HepG2 (cell line): Measurements from ENCODE around the gene ADIPOR2. TPM values are rescaled to one million over a fixed set of nuclear protein-coding genes. Genes with fewer than 3 reads are reported as not detected.

Experiments used
- ATAC-seq: fragments of 200-7000 bp; cut with Tn5 transposase; 3 replicates; pipeline ENCODE4 v1.9.1; 2020; ENCODE audit warnings: mild to moderate bottlenecking, moderate library complexity
- BruUV-seq: library from RNA; stranded (reverse); fragments of 400-500 nt; replicated peaks from 2 replicates; lab custom pipeline; 2021; lab: Mats Ljungman, UMichigan
- CTCF ChIA-PET: fragments of 300-600 bp; formaldehyde crosslinking; extraction: SDS; loops from one replicate; lab custom pipeline; 2021; ENCODE audit warnings: low total read pairs, inconsistent platforms, low intra/inter-chr PET ratio; lab: Yijun Ruan, JAX
- POLR2A ChIA-PET: fragments of 350-600 bp; sonication (Branson Sonifier 250); formaldehyde crosslinking; loops from one replicate; lab custom pipeline; 2020; ENCODE audit warnings: antibody characterized with exemption, inconsistent platforms; lab: Yijun Ruan, JAX
- DNase-seq: peaks from one replicate; pipeline ENCODE4 v3.0.0-alpha.2; 2015; ENCODE audit warnings: low spot score
- FAIRE-seq: peaks from 3 replicates; lab custom pipeline; 2011; peaks lifted over from hg19 to GRCh38; lab: Jason Lieb, UNC
- H2AFZ ChIP-seq: one replicate; pipeline ENCODE4 v1.6.1; 2011; ENCODE audit warnings: low read length, inconsistent platforms
- H3K27ac ChIP-seq: fragments of 300-600 bp; 3 replicates; pipeline ENCODE4 v1.8.0; 2011; ENCODE audit warnings: mixed run types, mild to moderate bottlenecking, mixed read lengths, low read length, inconsistent platforms; ENCODE audit not compliant: insufficient read depth; ENCODE audit errors: extremely low read length
- H3K27me3 ChIP-seq, 2 experiments: fragments of 200-600 bp in 1 of 2; 2 replicates in 1 of 2; 3 replicates in 1 of 2; pipeline versions ENCODE4 v1.6.0 to v1.8.0; 2011; ENCODE audit warnings: low read length in 2 of 2, mild to moderate bottlenecking in 2 of 2, moderate library complexity in 2 of 2, inconsistent platforms in 1 of 2; ENCODE audit not compliant: insufficient read depth in 2 of 2, control insufficient read depth in 1 of 2
- H3K36me3 ChIP-seq, 2 experiments: fragments of 200-600 bp in 1 of 2; replicated peaks in 1 of 2; 2 replicates in 1 of 2; 3 replicates in 1 of 2; pipeline versions ENCODE4 v1.5.1 to v1.8.0; 2011; ENCODE audit warnings: low read length in 2 of 2, inconsistent platforms in 1 of 2; ENCODE audit not compliant: insufficient read depth in 2 of 2, control insufficient read depth in 1 of 2
- H3K4me1 ChIP-seq: 2 replicates; pipeline ENCODE4 v1.5.1; 2012; ENCODE audit warnings: low read length, inconsistent platforms; ENCODE audit not compliant: insufficient read depth
- H3K4me2 ChIP-seq: 2 replicates; pipeline ENCODE4 v1.6.0; 2011; ENCODE audit warnings: low read depth, low read length, inconsistent platforms
- H3K4me3 ChIP-seq, 3 experiments: fragments of 200-600 bp in 1 of 3; sonication (generic), shearing (Covaris generic) in 1 of 3; replicated peaks in 1 of 3; 2 replicates each; pipeline ENCODE4 v1.5.1; 2011 to 2016; ENCODE audit warnings: low read length in 3 of 3, inconsistent platforms in 2 of 3, low read depth in 2 of 3, mild to moderate bottlenecking in 2 of 3, control low read depth in 1 of 3, mixed read lengths in 1 of 3; ENCODE audit not compliant: insufficient read depth in 1 of 3
- H3K79me2 ChIP-seq: one replicate; pipeline ENCODE4 v1.6.1; 2011; ENCODE audit warnings: low read length, inconsistent platforms; ENCODE audit not compliant: insufficient read depth
- H3K9ac ChIP-seq: 2 replicates; pipeline ENCODE4 v1.6.0; 2011; ENCODE audit warnings: mild to moderate bottlenecking, low read depth, low read length, inconsistent platforms; ENCODE audit not compliant: insufficient read depth
- H3K9me3 ChIP-seq: 2 replicates; pipeline ENCODE4 v1.5.1; 2012; ENCODE audit warnings: mild to moderate bottlenecking, low read length
- H4K20me1 ChIP-seq: 2 replicates; pipeline ENCODE4 v1.6.0; 2011; ENCODE audit warnings: inconsistent platforms, mild to moderate bottlenecking, low read length, moderate library complexity; ENCODE audit not compliant: insufficient read depth
- CBX1 ChIP-seq: IDR thresholded peaks from one replicate; pipeline ENCODE4 v1.6.1; 2016; ENCODE audit warnings: antibody characterized with exemption, low read depth
- KAT8 ChIP-seq: IDR thresholded peaks from 2 replicates; pipeline ENCODE4 v1.6.1; 2016; ENCODE audit warnings: missing genetic modification reagents, missing compliant biosample characterization
- MEIS2 ChIP-seq: sonication (generic); formaldehyde crosslinking; IDR thresholded peaks from 2 replicates; pipeline ENCODE4 v1.9.0; 2021; ENCODE audit warnings: mild to moderate bottlenecking, missing genetic modification reagents
- NR2F1 ChIP-seq, 2 experiments: fragments of 450-650 bp in 1 of 2; formaldehyde crosslinking in 1 of 2; IDR thresholded peaks; 2 replicates each; pipeline versions ENCODE4 v1.5.0 to v1.6.1; 2016 to 2020; ENCODE audit warnings: mild to moderate bottlenecking in 1 of 2, missing compliant biosample characterization in 1 of 2, missing genetic modification reagents in 1 of 2, moderate library complexity in 1 of 2
- SOX13 ChIP-seq, 3 experiments: fragments of 450-650 bp in 1 of 3; sonication (generic) in 1 of 3; formaldehyde crosslinking in 1 of 3; IDR thresholded peaks in 2 of 3; conservative IDR thresholded peaks in 1 of 3; 2 replicates each; pipeline versions ENCODE4 v1.5.0 to v1.6.1; 2016 to 2020; ENCODE audit warnings: antibody characterized with exemption in 1 of 3, mild to moderate bottlenecking in 1 of 3, missing compliant biosample characterization in 1 of 3, missing genetic modification reagents in 1 of 3, moderate library complexity in 1 of 3
- TEAD2 ChIP-seq: sonication (generic); formaldehyde crosslinking; IDR thresholded peaks from 2 replicates; pipeline ENCODE4 v1.9.0; 2021; ENCODE audit warnings: missing genetic modification reagents
- TRIM24 ChIP-seq: sonication (generic); formaldehyde crosslinking; IDR thresholded peaks from 2 replicates; pipeline ENCODE4 v1.8.0; 2022; ENCODE audit warnings: mild to moderate bottlenecking, missing genetic modification reagents
- ZNF17 ChIP-seq: sonication (generic); formaldehyde crosslinking; IDR thresholded peaks from 2 replicates; pipeline ENCODE4 v1.5.0; 2020; ENCODE audit warnings: mild to moderate bottlenecking, missing genetic modification reagents
- ZNF274 ChIP-seq: sonication (generic); formaldehyde crosslinking; IDR thresholded peaks from 2 replicates; pipeline ENCODE4 v1.5.1; 2020; ENCODE audit warnings: mild to moderate bottlenecking, missing genetic modification reagents
- WGBS: methylation state at CpG from one replicate; pipeline ENCODE4 v1.1.6; 2017; ENCODE audit warnings: low lambda C conversion rate; 5-methylcytosine and 5-hydroxymethylcytosine counted together
- in situ Hi-C: cut with HindIII; loops from 2 replicates; pipeline ENCODE4 v1.10.0; 2017; ENCODE audit warnings: low pct_unique_long_range_greater_than_20kb; ENCODE audit not compliant: extremely low pct_ligation_motif_present
- intact Hi-C: fragments of 100-400 bp; cut with micrococcal nuclease; formaldehyde crosslinking; loops from one replicate; pipeline ENCODE4 v1.10.0; 2022; ENCODE audit not compliant: unreplicated experiment
- polyA plus RNA-seq, 8 experiments: library from polyadenylated mRNA; depleted of rRNA in 3 of 8; stranded (reverse) in 7 of 8; unstranded in 1 of 8; fragments of >200 nt; fragmentation: Illumina TruSeq in 4 of 8; extraction: Trizol in 4 of 8; gene quantifications; 2 replicates each; pipeline versions ENCODE4 v1.2.1 to v1.2.3, GENCODE V29; 2011 to 2016; ENCODE audit warnings: low read depth in 4 of 8, missing spikeins in 1 of 8, mixed read lengths in 1 of 8; ENCODE audit not compliant: insufficient read depth in 1 of 8
- total RNA-seq, 5 experiments: library from RNA; depleted of rRNA; stranded (reverse); fragments of >200 nt; fragmentation: Illumina TruSeq; extraction: Trizol; gene quantifications; 2 replicates each; pipeline ENCODE4 v1.2.3, GENCODE V29; 2016; ENCODE audit warnings: low read depth in 1 of 5
- TF ChIP-seq, protein P1 (sequence below): sonication (generic); formaldehyde crosslinking; conservative IDR thresholded peaks from 2 replicates; pipeline ENCODE4 v1.4.0; 2020; ENCODE audit warnings: missing genetic modification reagents

ADIPOR2 gene
- total and polyA plus RNA-seq, 2 of the 13 experiments (the other 11 are each of a cell fraction or from before 2014, with no cell fraction given): 35.2 to 52.2 TPM

DNA sequence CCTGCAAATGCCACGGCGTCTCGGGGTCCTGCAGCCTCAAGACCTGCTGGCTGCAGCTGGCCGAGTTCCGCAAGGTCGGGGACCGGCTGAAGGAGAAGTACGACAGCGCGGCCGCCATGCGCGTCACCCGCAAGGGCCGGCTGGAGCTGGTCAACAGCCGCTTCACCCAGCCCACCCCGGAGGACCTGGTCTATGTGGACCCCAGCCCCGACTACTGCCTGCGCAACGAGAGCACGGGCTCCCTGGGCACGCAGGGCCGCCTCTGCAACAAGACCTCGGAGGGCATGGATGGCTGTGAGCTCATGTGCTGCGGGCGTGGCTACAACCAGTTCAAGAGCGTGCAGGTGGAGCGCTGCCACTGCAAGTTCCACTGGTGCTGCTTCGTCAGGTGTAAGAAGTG, 45.1 kb upstream of the ADIPOR2 start:
- BruUV-seq: no TSS peak
- no peak for DNase-seq
- H3K36me3 ChIP-seq: no peaks in the 10 kb centered on the region
- POLR2A ChIA-PET: no interaction called here
- in situ Hi-C loops: loop anchor here (5.0 kb wide), 1 partner anchor 291 kb away; no protein-coding TSS in a partner anchor
- H3K27ac ChIP-seq: no peak overlapping the region
- CTCF ChIA-PET: no interaction called here
- TF ChIP-seq TRIM24 (CRISPR knock-in tag) (no peak), ZNF274 (CRISPR knock-in tag) (no peak), MEIS2 (CRISPR knock-in tag) (no peak), NR2F1 (CRISPR knock-in tag; IDR thresholded peaks at IDR 0.05) (no peak), SOX13 (IDR thresholded peaks at IDR 0.05) (no peak), SOX13 (CRISPR knock-in tag; conservative IDR thresholded peaks at IDR 0.05 in 1 of 2, IDR thresholded peaks at IDR 0.05 in 1 of 2) (no peak), KAT8 (no peak), TEAD2 (CRISPR knock-in tag) (no peak), CBX1 (no peak), ZNF17 (CRISPR knock-in tag) (no peak)
- TF ChIP-seq, protein P1, sequence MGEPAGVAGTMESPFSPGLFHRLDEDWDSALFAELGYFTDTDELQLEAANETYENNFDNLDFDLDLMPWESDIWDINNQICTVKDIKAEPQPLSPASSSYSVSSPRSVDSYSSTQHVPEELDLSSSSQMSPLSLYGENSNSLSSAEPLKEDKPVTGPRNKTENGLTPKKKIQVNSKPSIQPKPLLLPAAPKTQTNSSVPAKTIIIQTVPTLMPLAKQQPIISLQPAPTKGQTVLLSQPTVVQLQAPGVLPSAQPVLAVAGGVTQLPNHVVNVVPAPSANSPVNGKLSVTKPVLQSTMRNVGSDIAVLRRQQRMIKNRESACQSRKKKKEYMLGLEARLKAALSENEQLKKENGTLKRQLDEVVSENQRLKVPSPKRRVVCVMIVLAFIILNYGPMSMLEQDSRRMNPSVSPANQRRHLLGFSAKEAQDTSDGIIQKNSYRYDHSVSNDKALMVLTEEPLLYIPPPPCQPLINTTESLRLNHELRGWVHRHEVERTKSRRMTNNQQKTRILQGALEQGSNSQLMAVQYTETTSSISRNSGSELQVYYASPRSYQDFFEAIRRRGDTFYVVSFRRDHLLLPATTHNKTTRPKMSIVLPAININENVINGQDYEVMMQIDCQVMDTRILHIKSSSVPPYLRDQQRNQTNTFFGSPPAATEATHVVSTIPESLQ: no peak
- TF ChIP-seq, all 625 proteins: peak for 0
- no peak overlapping the region for H3K9ac ChIP-seq
- H4K20me1 ChIP-seq: no peaks in the 10 kb centered on the region
- peaks cover 4 to 73% of the 10 kb centered on the region in 2 experiments; a peak in 4 of 5 replicates for H3K27me3 ChIP-seq
- no peaks in the 10 kb centered on the region for H3K79me2 ChIP-seq
- WGBS: 92% methylated on average over 12 of the region's 29 CpGs
- no peak for FAIRE-seq
- H3K4me1 ChIP-seq: peaks cover 38% of the 10 kb centered on the region
- H2AFZ ChIP-seq: no peak overlapping the region
- peak overlapping the region; percentile 49 for H3K4me2 ChIP-seq
- intact Hi-C loops: no loop called here
- H3K9me3 ChIP-seq: no peaks in the 10 kb centered on the region
- peak overlapping the region in 1 of 3 experiments; percentile 15; a peak in 1 of 6 replicates for H3K4me3 ChIP-seq
- ATAC-seq: no peak
